Stimulated activated CD8-positive, alpha-beta memory T cell treated with anti-CD3 and anti-CD28 coated beads, Interleukin-4, amount 100 ng/mL, for 4 hours (primary cell): ENCODE measurements around the gene PHLDB2.

ENCODE experiments used
- DNase-seq, 2 donors: peaks; one replicate each; pipeline ENCODE4 v3.0.0-alpha.2; 2020; ENCODE audit warnings: low read depth in 2 of 2, low spot score in 1 of 2

The PHLDB2 gene

DNA sequence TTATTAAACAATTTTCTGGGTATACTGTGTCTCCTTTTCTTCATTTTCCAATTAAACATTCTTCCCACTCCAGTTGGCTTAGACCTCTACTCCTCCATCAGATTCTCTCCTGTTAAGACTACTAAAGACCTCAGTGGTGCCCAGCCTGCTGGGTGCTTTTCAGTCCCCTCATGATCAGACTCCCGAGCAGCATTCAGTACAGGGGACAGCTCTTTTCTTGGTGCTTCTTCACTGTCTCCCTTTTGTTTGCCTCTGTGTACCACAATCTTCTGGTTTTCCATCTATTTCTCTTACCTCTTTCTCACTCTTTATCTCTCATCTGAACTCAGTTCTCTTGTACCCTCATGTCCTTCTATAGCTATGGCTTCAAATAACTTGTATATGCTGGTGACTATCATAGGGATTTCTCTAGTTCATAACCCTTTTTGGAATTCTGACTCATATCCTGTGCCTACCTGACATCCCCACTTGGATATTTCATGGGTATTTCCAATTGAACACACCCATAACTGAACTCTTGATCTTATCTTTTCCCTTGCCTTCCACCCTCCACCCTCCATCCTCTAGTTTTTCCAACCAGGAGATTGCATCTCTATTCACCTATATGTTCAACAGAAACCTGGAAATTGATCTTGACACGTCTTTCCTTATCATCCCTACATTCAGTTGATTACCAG lies 64.2 kb downstream of the PHLDB2 start:
- no peak for DNase-seq

DNA sequence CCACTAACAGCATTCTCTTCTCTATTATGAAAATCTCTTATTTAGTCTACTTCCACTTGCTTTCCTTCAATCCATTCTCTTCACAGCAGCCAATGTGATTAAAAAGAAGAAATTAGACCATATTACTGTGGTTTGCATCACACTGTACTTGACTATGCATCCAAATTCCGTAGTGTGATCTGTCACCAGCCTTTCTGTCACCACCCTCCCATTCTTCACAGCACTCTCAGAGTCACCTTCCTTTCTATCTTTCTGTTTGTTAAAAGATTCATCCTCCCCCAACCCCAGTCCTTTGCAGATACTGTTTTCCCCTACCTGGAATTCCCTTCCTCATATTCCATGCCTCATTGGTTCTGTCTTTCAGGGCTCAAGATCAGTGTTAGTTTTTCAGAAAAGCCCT lies 64.7 kb downstream of the PHLDB2 start:
- no peak for DNase-seq

DNA sequence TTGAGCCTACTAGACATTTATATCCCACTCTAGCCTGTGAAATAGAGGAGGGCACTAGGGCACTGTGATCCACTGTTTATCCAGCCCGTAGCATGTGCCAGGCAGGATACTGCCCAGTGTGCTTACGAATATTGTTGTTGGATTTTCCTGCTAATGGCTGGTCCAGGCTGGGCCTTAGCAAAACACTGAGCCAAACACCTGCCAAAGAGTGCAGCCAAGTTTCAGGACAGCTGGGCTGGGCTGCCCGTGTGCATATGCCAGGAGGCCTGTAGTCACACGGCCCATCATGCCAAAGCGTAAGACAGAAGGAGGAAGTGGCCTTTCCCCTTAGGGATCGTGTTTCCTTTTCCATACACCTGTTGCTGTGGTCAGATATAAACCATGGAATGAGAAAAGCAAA lies 65.2 kb downstream of the PHLDB2 start:
- no peak for DNase-seq

DNA sequence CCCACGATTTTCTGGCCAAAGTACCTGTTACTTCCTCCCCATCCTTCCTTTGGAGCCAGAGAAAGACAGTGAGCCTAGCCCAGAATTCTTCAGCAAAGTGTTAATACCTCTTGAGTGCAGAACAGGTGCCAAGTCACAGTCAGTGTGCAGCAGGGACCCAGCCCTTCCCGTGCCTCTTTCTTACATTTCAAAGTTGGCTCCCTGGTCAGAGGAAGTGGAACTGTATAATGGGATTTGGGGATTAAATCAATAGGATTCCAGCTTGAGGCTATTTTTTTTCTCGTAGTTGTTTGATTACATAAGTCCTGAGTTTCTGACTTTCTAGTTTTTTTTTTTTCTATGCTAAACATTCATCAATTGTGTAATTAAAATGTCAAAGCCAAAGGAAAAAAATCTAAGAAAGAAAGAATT lies 67.2 kb downstream of the PHLDB2 start:
- DNase-seq, result no peak

DNA sequence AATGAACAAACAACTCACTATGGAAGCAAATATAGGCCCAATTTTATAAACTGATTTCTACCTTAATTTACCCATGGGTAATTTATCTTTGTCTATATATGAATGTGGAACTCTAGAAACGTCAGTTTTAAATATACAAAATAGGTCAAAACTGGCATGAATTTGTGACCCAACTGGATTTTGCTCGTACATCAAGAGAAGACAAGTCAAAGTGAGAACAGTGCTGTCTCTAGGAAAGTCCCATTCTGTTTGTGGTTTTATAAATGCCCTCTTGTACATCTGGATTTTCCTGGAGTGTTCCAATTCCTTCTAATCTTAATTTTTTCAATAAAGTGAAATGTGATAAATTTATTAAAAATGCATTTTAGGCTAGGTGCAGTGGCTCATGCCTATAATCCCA lies 69.5 kb downstream of the PHLDB2 start:
- no peak for DNase-seq

DNA sequence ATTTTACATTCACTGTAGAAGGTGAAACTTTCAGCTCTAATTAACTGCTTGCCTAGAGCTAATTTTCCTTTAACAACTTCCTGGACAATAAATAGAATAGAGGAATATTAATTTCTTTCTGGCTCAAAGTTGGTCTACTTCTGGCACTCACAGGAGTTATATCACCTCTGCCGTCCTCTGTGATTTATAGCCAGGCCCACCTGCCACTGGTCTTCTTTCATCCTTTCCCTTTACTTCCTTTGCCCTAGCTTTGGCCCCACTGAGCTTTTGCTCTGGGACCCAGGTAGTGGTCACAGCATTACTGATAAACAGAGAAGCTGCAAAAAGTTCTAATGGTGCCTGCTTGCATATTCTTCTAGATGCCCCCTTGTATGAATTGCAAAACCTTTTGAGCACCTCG lies 70.4 kb downstream of the PHLDB2 start:
- DNase-seq, result no peak

DNA sequence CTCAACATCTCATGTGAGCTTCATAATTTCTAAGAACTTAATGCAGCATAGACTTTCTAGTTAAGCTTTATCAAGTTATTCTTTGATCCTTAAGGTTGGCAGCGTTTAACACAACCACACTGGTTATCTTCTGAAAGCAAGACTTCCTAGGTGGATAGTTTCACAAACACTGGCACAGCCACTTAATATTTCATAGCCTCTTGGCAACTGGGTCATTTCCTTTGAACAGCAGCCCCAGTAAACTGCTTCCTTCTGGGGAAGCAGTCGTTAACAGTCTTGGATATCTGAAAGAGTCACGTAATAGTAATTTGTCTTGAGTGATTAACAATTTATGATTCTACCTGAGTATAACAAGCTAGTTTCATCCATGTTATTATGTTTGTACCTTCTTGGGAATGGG lies 73.9 kb downstream of the PHLDB2 start:
- DNase-seq, result no peak

DNA sequence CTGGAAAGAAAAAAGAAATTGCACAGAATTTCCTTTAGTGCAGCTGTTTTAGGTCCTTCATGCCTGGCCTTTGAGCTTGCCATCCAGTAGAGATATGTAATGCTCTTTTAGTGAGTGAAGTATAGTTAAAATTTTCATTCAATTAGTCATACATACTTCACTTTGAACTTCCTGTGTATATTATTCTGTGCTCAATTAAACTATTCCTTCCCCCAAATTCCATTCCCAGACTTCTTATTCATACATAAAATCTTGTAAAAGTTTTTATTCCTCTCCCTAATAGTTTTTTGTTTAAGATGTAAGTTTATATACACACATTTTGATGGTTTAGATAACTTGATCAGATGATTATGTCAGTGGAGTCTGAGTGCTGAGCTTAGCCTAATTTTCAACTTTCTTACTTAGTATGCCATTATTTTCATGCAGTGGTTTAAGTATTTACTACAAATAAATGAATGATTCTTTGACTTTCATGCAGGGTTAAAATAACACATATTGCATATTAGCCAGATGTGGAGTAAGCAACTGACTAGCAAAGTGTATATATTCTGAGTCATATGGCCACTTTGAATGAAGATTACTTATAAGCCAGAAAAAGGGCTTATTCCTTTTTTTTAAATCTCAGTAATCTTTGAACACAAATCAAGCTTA lies 77.3 kb downstream of the PHLDB2 start:
- DNase-seq, result no peak

DNA sequence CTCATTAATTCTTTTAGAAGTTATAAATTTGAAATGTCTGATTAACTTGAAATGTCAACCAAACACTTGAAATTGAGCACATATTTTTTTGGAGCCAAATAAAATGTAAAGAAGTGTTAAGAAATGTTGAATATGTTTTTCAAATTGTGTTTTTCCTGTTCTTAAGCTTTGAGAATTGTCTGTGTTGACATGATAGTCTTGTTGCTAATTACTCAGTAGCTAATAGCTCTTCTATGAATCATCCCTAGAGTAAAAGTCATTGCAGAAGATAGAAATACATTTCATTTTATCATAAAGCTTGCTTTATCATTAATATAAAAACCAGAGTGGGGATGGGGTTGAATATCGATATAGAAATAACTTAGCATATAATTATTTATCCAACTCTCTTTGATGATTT lies 77.9 kb downstream of the PHLDB2 start:
- DNase-seq, result no peak

DNA sequence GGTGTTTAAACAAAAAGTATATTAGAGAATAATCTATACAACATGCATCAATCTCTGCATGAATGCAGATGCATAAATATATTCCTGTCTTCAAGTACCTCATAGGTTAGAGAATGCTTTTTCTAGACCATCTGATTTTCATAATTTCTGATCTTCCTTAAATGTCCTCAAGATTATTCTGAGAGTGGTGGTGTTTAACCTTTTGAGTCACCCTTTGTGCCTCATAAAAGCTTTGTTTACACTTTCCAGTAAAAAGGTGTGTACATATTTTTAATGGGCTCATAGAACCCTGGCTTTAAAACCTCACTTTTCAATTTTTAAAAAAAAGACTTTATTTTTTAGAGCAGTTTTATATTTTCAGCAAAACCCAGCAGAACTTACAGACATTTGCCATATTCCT lies 78.8 kb downstream of the PHLDB2 start:
- no peak for DNase-seq

DNA sequence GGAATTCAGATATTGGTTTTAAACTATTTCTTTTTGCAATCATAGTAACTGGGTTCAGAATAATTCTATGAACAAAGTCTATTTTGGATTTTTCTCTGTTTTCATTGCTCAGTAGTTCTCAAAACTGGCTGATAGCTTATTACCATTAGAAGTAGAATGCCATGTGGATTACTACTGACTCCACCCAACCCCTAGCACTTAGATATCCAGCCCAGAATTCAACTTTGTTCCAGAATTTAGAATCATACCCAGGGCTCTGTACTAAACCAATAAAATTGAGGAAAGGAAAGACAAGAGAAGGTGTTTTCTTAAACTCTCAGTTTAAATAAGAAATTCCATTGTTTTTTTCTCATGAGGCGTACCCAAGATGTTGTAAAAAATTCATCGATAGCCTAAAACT lies 80.8 kb downstream of the PHLDB2 start:
- DNase-seq, result no peak

DNA sequence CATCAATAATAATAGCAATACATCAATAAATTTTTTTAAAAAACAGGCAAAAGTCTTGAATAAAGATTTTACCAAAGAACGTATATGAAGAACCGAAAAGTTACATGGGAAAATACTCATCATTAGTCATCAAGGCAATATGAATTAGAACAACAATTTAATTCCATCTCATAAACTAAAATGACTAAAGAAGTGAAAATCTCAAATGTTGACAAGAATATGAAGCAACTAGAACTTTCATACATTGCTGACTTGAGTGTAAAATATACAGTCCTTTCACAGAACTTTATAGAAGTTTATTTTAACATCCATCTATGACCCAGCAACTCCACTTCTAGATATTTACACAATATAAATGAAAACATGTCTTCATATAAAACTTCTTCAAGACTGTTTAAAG lies 84.5 kb downstream of the PHLDB2 start:
- DNase-seq, result no peak

DNA sequence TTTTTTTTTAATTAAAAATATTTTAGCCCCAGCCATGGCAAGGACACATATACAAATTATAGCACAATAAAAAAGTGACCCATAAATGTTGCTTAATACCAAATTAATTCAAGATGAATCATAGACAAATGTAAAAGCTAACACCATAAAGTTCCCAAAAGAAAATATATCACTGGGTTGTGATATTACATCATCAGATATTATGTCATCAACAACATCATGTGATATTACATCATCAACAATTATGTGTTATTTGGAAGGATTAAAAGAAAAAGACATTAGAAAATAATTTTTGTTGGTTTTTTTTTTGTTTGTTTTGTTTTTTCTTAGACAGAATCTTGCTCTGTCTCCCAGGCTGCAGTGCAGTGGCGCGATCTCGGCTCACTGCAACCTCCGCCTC lies 85.3 kb downstream of the PHLDB2 start:
- DNase-seq, result no peak

DNA sequence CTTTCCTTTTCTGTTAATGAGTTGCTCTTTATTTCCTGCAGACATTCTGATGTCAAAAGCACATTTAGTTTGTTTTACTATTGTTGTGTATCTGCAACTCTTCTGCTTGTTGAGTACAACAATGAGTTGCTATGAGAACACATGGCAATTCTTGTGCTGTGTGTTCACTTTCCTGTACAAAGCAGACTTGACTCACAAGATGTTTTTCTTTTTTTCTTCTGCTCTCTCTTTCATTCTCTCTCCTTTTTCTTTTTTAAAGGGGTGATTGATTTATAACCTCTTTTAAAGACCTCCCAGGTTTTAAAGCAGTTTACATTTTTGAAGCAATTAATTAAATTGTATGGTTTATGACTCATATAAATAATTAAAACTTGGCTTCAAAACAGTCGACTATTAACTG lies 88.2 kb downstream of the PHLDB2 start:
- DNase-seq, result no peak

DNA sequence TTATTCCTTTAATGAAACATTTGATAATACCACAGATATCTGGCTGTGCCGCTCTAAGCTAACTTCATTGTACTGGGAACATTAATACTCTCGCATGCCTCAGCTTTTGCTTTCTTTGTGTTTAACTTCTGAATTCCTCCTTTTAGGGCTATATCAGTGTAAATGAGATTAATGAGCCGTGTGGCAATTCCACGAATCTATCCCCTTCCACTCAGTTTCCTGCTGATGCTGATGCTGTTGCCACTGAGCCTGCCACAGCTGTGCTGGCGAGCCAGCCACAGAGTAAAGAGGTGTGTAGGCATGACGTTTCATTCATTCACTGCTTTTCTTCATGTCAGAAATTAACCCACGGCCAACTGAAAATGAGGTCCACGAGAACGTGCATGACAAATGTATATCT lies 89.7 kb downstream of the PHLDB2 start:
- DNase-seq, result no peak

DNA sequence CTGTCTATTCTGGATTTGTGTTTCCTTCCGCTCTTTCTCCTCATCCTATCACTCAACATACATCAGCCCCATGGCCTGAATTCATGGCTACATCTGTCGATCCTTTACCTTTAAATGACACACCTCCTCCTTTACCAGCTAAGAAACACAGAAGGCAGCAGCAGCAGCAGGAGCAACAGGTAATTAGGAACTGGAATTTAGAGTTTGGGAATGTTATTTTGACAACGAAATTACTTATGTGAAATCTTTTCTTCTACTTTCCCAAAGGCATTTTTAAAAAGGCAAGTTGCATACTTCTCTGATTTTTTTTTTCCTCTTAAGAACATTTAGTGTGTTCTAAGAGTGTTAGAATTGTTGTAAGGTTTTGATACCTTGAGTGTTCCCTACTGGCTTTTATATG lies 90.6 kb downstream of the PHLDB2 start:
- no peak for DNase-seq

DNA sequence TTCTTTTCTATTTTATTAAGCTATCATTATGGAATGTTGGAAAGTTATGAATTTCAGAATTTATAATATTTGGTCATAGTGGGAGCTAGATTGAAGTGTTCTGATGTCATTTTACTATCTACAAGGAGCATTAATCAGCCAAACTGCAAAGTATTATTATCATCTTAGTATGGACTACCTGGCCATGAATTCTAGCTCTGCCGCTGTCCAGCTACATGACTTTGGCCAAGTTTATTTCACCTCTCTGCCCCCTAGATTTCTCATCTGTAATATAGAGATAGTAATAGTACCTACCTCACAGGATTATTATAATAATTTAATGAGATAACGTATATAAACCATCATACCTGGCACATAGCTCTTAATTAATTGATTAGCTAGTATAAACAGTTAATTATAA lies 92.0 kb downstream of the PHLDB2 start:
- no peak for DNase-seq

DNA sequence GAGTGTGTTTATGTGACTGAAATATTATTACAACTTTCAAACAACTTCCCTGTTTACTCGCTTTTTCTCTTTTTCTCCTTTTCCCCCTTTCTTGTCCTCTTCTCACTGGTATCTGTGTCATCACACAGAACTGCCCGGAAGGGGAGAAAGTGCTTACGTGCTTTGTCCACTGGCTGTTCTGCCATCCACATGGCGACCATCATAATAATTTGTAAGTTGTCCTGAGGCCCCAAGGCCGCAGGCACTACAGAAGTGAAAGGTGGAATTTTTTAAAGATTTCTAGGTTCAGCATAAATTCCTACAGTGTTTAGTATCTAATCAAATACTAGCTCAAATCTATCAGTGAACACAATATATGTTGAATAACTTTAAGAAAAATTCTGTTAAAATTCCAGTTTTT lies 93.0 kb downstream of the PHLDB2 start:
- no peak for DNase-seq

DNA sequence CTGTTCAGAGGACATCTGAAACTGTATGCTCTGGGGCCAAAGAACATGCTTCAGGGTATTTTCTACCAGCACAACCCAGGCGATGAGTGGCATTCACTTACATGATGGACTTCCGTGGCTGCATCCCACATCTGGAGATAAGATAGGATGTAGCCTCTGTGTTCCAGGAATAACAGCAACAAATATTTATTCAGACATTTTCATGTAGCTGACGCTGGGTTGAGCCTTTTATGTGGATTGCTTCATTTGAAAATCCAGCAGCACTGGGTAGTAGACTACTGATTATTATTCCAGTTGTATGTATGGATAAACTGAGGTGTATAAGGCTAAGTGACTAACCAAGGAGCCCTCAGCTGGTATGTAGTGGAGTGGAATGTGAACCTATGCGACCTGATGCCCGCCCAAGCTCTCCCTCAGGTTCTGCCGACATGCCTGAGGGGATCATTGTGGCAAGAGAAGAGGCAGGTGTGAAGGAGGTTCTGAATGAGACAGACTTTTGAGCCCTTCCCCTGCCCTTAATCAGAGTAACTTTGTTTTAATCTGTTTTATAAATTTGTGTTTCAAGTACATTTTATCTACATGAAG lies 93.9 kb downstream of the PHLDB2 start:
- DNase-seq, result no peak

DNA sequence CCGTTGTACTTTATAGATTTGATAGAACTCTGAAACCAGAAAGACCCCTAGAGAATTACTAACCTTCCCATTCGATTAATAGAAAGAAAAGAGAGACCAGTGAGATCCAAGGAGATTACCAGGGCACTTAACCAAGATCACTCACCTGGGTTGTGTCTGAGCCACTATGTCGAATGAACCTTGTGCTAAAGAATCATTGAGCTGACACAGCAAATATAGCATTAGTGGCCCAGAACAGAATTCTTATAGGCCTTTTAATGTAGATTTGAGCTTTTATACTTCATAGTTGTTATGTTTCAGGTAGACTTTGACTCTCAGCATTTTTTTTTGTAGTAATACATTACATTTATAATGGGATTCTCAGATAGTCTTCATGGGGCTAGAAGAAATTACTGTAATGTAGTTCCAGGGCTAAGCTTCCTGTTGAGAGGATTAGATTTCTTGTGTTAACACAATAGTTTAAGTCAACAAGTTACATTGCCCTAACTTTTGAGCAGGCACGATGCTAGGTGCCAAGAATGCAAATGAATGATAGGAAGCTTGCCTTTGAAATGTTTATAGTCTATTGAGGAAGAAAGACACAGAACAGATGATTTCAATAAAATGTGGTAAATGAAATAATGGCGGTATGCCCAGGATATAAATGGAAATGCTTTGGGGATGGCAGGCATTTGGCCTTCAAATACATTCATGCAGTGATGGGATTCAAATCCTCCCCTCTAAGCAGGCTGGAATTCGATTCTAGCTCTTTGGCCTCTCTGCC lies 95.3 kb downstream of the PHLDB2 start:
- DNase-seq, result no peak

DNA sequence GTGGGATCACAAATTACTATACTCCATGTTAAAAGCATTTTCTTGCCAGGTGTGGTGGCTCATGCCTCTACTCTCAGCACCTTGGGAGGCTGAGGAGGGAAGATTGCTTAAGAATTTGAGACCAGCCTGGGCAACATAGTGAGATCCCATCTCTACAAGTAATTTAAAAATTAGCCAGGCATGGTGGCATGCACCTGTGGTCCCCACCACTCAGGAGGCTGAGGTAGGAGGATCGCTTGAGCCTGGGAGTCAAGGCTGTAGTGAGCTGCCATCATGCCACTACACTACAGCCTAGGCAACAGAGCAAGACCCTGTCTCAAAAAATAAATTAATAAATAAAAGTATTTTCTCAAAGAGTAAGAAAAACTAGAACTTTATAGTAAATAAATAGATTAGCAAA lies 96.8 kb downstream of the PHLDB2 start:
- DNase-seq, result no peak

DNA sequence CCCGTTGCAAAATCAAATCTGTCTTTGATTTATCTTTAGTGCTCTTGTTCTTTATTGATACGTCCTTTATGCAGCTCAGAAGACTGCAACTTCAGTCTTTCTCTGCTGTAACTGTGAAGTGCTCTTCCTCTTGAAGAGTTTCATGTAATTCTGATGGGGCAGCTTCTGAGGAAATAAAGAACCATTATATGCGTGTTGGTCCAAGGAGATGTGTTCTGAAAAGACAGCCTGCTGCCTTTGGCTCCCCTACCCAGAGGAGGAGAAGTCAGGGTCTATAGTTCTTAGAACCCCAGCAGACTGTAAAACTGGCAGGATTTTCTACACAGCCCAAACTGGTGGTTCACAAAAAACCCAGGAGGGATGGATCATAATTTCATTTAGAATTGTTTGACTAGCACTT lies 97.4 kb downstream of the PHLDB2 start:
- no peak for DNase-seq
